Adrenal gland (tissue), 12 donors: ENCODE results near the gene DCLK2. TPM values are rescaled to one million over a fixed set of nuclear protein-coding genes. Genes with fewer than 3 reads are reported as not detected.

Experiments
- DNase-seq, 7 donors: peaks; one replicate each; pipeline ENCODE4 v3.0.0-alpha.2; 2019 to 2020
- H3K27ac ChIP-seq, 5 donors: fragments of 200-600 bp; sonication (generic) in 4 of 5; 1 replicate in 3 of 5; 2 replicates in 2 of 5; pipeline versions ENCODE4 v1.5.1 to v1.8.0; 2016 to 2020; ENCODE audit warnings: mild to moderate bottlenecking in 1 of 5
- H3K27me3 ChIP-seq: fragments of 200-600 bp; 2 replicates; pipeline ENCODE4 v1.8.0; 2021
- H3K36me3 ChIP-seq, 2 donors: fragments of 200-600 bp; replicated peaks in 1 of 2; 1 replicate in 1 of 2; 2 replicates in 1 of 2; pipeline versions ENCODE4 v1.5.1 to v1.8.0; 2018 to 2022
- H3K4me1 ChIP-seq, 2 donors: fragments of 200-600 bp; replicated peaks in 1 of 2; 1 replicate in 1 of 2; 2 replicates in 1 of 2; pipeline versions ENCODE4 v1.5.1 to v1.8.0; 2018 to 2021
- H3K4me3 ChIP-seq, 4 donors: fragments of 200-600 bp; sonication (generic) in 3 of 4; one replicate each; pipeline ENCODE4 v1.5.1; 2016 to 2018
- H3K9me3 ChIP-seq, 3 donors: fragments of 200-600 bp; sonication (generic) in 1 of 3; replicated peaks in 1 of 3; 1 replicate in 2 of 3; 2 replicates in 1 of 3; pipeline versions ENCODE4 v1.5.1 to v1.8.0; 2016 to 2021
- POLR2A ChIP-seq, 2 donors: fragments of 450-650 bp; IDR thresholded peaks; one replicate each; pipeline ENCODE4 v1.6.1; 2017; ENCODE audit warnings: antibody characterized with exemption in 2 of 2, mild to moderate bottlenecking in 2 of 2, moderate library complexity in 1 of 2
- WGBS, 4 donors: extraction: QIAGEN DNeasy Blood & Tissue Kit in 2 of 4; methylation state at CpG; one replicate each; pipeline versions ENCODE4 v1.1.5 to v1.1.7; 2013 to 2017; 5-methylcytosine and 5-hydroxymethylcytosine counted together
- intact Hi-C, 2 donors: fragments of 100-400 bp; cut with DNase I; formaldehyde crosslinking; loops; one replicate each; pipeline versions ENCODE4 v1.14.1 to v1.15.0; 2022 to 2023
- polyA plus RNA-seq, 3 donors: library from polyadenylated mRNA; stranded (reverse); fragments of 200-250 nt in 2 of 3; fragments of 350-450 nt in 1 of 3; fragmentation: Illumina TruSeq in 1 of 3; extraction: RNeasy Lipid Tissue Mini Kit (QIAGEN cat#74804) in 1 of 3; gene quantifications; one replicate each; pipeline ENCODE4 v1.2.3, GENCODE V29; 2013 to 2014
- total RNA-seq, 9 donors: library from RNA; depleted of rRNA in 4 of 9; stranded (reverse); fragments of >200 nt in 4 of 9; fragments of 120-200 nt in 1 of 9; fragmentation: NEBNext Ultra II Directional in 1 of 9; extraction: Animal tissue kit (Norgen Biotek cat#: 25700) in 1 of 9; gene quantifications; one replicate each; pipeline versions ENCODE4 v1.1.0 to v1.2.4, GENCODE V29; 2013 to 2023
- TF ChIP-seq, protein P1 (sequence below), 6 experiments: fragments of 450-650 bp in 4 of 6; fragments of 200-600 bp in 2 of 6; sonication (generic) in 1 of 6; IDR thresholded peaks; 1 replicate in 5 of 6; 2 replicates in 1 of 6; pipeline versions ENCODE4 v1.5.1 to v1.8.0; 2016 to 2021; ENCODE audit warnings: antibody characterized with exemption in 6 of 6, mild to moderate bottlenecking in 2 of 6, moderate library complexity in 1 of 6
- donor health status: healthy with polysubstance abuse.
- donor health status: Bipolar disorder and iron deficiency.
- donor health status: DM: yes; HTN: yes; CAD: no.
- donor health status: DM: no; HTN: no; CAD: no.
- donor health status: DM: no; HTN: no; CAD: no.
- donor health status: DM: yes; HTN: yes; CAD: no.

Gene DCLK2
- total and polyA plus RNA-seq, 12 donors: 2.9 to 11.4 (median 6.3) TPM

DNA sequence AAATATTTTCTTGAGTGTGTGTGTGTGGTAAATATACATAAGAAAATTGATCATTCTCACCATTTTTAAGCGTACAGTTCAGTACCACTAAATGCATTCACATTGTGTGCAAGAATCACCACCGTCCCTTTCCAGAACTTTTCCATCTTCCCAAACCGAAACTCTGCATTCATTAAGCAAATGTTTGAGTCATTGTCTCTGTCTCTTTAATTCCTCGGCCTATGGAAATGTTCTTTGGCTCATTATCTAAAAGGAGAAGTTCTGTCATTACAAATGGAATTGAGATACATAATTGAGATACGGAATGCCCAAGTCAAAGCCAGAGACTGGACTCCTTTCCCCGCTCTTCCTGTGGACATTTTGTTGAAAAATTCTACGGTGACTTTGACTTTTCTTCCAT, 168.9 kb downstream of the DCLK2 start:
- Histone ChIP-seq H3K27me3 (no peaks in the 10 kb centered on the region), H3K9me3 (no peaks in the 10 kb centered on the region), H3K27ac (no peak overlapping the region), H3K4me3 (no peak overlapping the region), H3K4me1 (no peaks in the 10 kb centered on the region), H3K36me3 (no peaks in the 10 kb centered on the region)
- intact Hi-C loops: loop anchor here (10.0 kb wide), 2 partner anchors 242 to 252 kb away; no protein-coding TSS in a partner anchor
- DNase-seq: no peak
- no peak for TF ChIP-seq POLR2A (IDR thresholded peaks at IDR 0.05)
- TF ChIP-seq, protein P1, sequence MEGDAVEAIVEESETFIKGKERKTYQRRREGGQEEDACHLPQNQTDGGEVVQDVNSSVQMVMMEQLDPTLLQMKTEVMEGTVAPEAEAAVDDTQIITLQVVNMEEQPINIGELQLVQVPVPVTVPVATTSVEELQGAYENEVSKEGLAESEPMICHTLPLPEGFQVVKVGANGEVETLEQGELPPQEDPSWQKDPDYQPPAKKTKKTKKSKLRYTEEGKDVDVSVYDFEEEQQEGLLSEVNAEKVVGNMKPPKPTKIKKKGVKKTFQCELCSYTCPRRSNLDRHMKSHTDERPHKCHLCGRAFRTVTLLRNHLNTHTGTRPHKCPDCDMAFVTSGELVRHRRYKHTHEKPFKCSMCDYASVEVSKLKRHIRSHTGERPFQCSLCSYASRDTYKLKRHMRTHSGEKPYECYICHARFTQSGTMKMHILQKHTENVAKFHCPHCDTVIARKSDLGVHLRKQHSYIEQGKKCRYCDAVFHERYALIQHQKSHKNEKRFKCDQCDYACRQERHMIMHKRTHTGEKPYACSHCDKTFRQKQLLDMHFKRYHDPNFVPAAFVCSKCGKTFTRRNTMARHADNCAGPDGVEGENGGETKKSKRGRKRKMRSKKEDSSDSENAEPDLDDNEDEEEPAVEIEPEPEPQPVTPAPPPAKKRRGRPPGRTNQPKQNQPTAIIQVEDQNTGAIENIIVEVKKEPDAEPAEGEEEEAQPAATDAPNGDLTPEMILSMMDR (IDR thresholded peaks at IDR 0.05): no peak
- WGBS, 4 donors: 92 to 98% (median 97%) methylated on average over 7 of the region's 7 CpGs

DNA sequence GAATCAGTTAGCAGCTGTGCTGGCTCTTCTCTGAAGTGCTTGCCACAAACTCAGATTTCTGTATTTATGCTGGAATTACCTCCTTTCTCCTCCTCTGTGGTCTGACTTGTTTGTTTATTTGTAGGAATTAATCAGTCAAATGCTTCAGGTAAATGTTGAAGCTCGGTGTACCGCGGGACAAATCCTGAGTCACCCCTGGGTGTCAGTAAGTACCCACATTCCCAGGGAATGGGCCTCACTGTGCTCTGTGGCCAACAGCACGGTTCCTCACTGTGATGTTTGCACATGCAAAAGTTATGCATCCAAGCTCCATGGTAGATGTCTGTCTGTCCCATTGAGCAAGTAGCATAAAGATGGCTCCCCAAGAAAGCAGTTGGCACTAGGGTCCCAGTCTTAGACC, 169.9 kb downstream of the DCLK2 start:
- Histone ChIP-seq H3K27ac (no peak overlapping the region), H3K9me3 (no peaks in the 10 kb centered on the region), H3K36me3 (no peaks in the 10 kb centered on the region), H3K27me3 (no peaks in the 10 kb centered on the region), H3K4me1 (no peaks in the 10 kb centered on the region), H3K4me3 (no peak overlapping the region)
- intact Hi-C loops: loop anchor here (10.0 kb wide), 2 partner anchors 243 to 253 kb away; no protein-coding TSS in a partner anchor
- 86 to 96% (median 90%) methylated on average over 4 of the region's 4 CpGs for WGBS, 4 donors
- no peak for DNase-seq
- TF ChIP-seq, protein P1 (IDR thresholded peaks at IDR 0.05): no peak
- no peak for TF ChIP-seq POLR2A (IDR thresholded peaks at IDR 0.05)

DNA sequence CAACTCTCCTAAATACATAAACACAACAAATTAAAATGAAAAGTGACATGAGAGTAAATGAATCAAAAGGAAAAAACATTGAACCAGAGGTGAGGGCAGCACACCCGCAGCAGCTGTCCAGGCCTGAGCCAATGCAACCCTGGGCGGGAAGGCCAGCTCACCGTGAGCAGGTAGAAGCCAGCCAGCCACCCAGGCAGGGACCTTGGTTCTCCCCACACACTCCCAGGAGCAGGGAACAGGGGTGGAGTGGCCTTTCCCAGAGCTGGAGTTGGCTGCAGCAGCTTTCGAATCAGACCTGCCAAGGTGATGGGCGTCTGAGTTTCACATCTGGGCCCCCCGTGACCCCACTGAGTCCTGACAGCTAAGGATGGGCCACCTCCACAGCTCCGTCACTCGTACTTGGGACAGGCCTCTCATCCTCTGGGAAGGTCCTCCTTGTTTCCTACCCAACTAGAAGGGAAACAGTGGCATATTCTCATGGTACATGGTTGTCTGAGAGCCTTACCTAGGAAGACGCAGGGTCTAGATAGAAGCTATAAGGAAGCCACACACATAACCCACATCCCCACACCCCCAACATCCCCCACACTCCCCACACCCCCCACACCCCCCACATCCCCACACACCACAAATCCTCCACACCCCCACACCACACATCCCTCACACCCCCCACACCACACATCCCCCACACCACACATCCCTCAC, 172.2 kb downstream of the DCLK2 start:
- no peak overlapping the region for H3K27ac ChIP-seq
- no peak for DNase-seq
- intact Hi-C loops: no loop called here

DNA sequence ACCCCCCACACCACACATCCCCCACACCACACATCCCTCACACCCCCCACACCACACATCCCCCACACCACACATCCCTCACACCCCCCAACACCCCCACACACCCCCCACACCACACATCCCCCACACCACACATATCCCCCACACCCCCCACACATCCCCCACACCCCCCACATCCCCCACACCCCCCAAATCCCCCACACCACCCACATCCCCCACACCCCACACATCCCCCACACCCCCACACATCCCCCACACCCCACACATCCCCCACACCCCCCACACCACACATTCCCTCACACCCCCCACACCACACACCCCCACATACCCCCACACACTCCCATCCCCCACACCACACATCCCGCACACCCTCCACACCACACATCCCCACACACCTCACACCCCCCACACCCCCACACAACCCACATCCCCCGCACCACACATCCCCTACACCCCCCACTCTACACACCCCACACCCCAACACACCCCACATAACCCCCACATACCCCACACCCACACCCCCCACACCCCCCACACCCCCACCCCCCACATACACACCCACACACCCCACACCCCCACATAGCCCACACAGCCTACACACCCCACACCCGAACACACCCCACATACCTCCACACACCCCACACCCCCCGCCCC, 172.9 kb downstream of the DCLK2 start:
- intact Hi-C loops: no loop called here
- Histone ChIP-seq H3K27ac (no peak overlapping the region), H3K9me3 (no peaks in the 10 kb centered on the region), H3K4me3 (no peak overlapping the region), H3K4me1 (no peaks in the 10 kb centered on the region), H3K36me3 (no peaks in the 10 kb centered on the region), H3K27me3 (no peaks in the 10 kb centered on the region)
- 76 to 92% (median 77%) methylated on average over 2 to 4 of the region's 4 CpGs; no CpG with 5 or more reads in 1 of the 4 donors for WGBS, 4 donors
- no peak for TF ChIP-seq POLR2A (IDR thresholded peaks at IDR 0.05)
- TF ChIP-seq, protein P1 (IDR thresholded peaks at IDR 0.05): no peak
- DNase-seq: no peak

More for the DNA sequence above, 172.2 kb downstream of the DCLK2 start:
- WGBS, 4 donors: 76 to 92% (median 90%) methylated on average over 5 to 9 of the region's 9 CpGs
- no peaks in the 10 kb centered on the region for H3K4me1 ChIP-seq
- no peaks in the 10 kb centered on the region for H3K27me3 ChIP-seq
- H3K36me3 ChIP-seq: no peaks in the 10 kb centered on the region
- no peak overlapping the region for H3K4me3 ChIP-seq
- no peaks in the 10 kb centered on the region for H3K9me3 ChIP-seq
- no peak for TF ChIP-seq POLR2A (IDR thresholded peaks at IDR 0.05)
- TF ChIP-seq, protein P1 (IDR thresholded peaks at IDR 0.05): no peak
